HepG2 (cell line): ENCODE measurements around the gene RPL26. TPM values are rescaled to one million over a fixed set of nuclear protein-coding genes. Genes with fewer than 3 reads are reported as not detected.

Experiments used
- ATAC-seq: fragments of 200-7000 bp; cut with Tn5 transposase; 3 replicates; pipeline ENCODE4 v1.9.1; 2020; ENCODE audit warnings: mild to moderate bottlenecking, moderate library complexity
- BruUV-seq: library from RNA; stranded (reverse); fragments of 400-500 nt; replicated peaks from 2 replicates; lab custom pipeline; 2021; lab: Mats Ljungman, UMichigan
- CTCF ChIA-PET: fragments of 300-600 bp; formaldehyde crosslinking; extraction: SDS; loops from one replicate; lab custom pipeline; 2021; ENCODE audit warnings: low total read pairs, inconsistent platforms, low intra/inter-chr PET ratio; lab: Yijun Ruan, JAX
- POLR2A ChIA-PET: fragments of 350-600 bp; sonication (Branson Sonifier 250); formaldehyde crosslinking; loops from one replicate; lab custom pipeline; 2020; ENCODE audit warnings: antibody characterized with exemption, inconsistent platforms; lab: Yijun Ruan, JAX
- DNase-seq: peaks from one replicate; pipeline ENCODE4 v3.0.0-alpha.2; 2015; ENCODE audit warnings: low spot score
- FAIRE-seq: peaks from 3 replicates; lab custom pipeline; 2011; peaks lifted over from hg19 to GRCh38; lab: Jason Lieb, UNC
- H2AFZ ChIP-seq: one replicate; pipeline ENCODE4 v1.6.1; 2011; ENCODE audit warnings: low read length, inconsistent platforms
- H3K27ac ChIP-seq: fragments of 300-600 bp; 3 replicates; pipeline ENCODE4 v1.8.0; 2011; ENCODE audit warnings: mixed run types, mild to moderate bottlenecking, mixed read lengths, low read length, inconsistent platforms; ENCODE audit not compliant: insufficient read depth; ENCODE audit errors: extremely low read length
- H3K27me3 ChIP-seq, 2 experiments: fragments of 200-600 bp in 1 of 2; 2 replicates in 1 of 2; 3 replicates in 1 of 2; pipeline versions ENCODE4 v1.6.0 to v1.8.0; 2011; ENCODE audit warnings: low read length in 2 of 2, mild to moderate bottlenecking in 2 of 2, moderate library complexity in 2 of 2, inconsistent platforms in 1 of 2; ENCODE audit not compliant: insufficient read depth in 2 of 2, control insufficient read depth in 1 of 2
- H3K36me3 ChIP-seq, 2 experiments: fragments of 200-600 bp in 1 of 2; replicated peaks in 1 of 2; 2 replicates in 1 of 2; 3 replicates in 1 of 2; pipeline versions ENCODE4 v1.5.1 to v1.8.0; 2011; ENCODE audit warnings: low read length in 2 of 2, inconsistent platforms in 1 of 2; ENCODE audit not compliant: insufficient read depth in 2 of 2, control insufficient read depth in 1 of 2
- H3K4me1 ChIP-seq: 2 replicates; pipeline ENCODE4 v1.5.1; 2012; ENCODE audit warnings: low read length, inconsistent platforms; ENCODE audit not compliant: insufficient read depth
- H3K4me2 ChIP-seq: 2 replicates; pipeline ENCODE4 v1.6.0; 2011; ENCODE audit warnings: low read depth, low read length, inconsistent platforms
- H3K4me3 ChIP-seq, 3 experiments: fragments of 200-600 bp in 1 of 3; sonication (generic), shearing (Covaris generic) in 1 of 3; replicated peaks in 1 of 3; 2 replicates each; pipeline ENCODE4 v1.5.1; 2011 to 2016; ENCODE audit warnings: low read length in 3 of 3, inconsistent platforms in 2 of 3, low read depth in 2 of 3, mild to moderate bottlenecking in 2 of 3, control low read depth in 1 of 3, mixed read lengths in 1 of 3; ENCODE audit not compliant: insufficient read depth in 1 of 3
- H3K79me2 ChIP-seq: one replicate; pipeline ENCODE4 v1.6.1; 2011; ENCODE audit warnings: low read length, inconsistent platforms; ENCODE audit not compliant: insufficient read depth
- H3K9ac ChIP-seq: 2 replicates; pipeline ENCODE4 v1.6.0; 2011; ENCODE audit warnings: mild to moderate bottlenecking, low read depth, low read length, inconsistent platforms; ENCODE audit not compliant: insufficient read depth
- H3K9me3 ChIP-seq: 2 replicates; pipeline ENCODE4 v1.5.1; 2012; ENCODE audit warnings: mild to moderate bottlenecking, low read length
- H4K20me1 ChIP-seq: 2 replicates; pipeline ENCODE4 v1.6.0; 2011; ENCODE audit warnings: inconsistent platforms, mild to moderate bottlenecking, low read length, moderate library complexity; ENCODE audit not compliant: insufficient read depth
- DNMT3B ChIP-seq: conservative IDR thresholded peaks from 2 replicates; pipeline ENCODE4 v1.6.1; 2016; ENCODE audit warnings: missing biosample characterization, control low read depth
- ESRRA ChIP-seq: sonication (generic); formaldehyde crosslinking; IDR thresholded peaks from 2 replicates; pipeline ENCODE4 v1.5.1; 2020; ENCODE audit warnings: mild to moderate bottlenecking, low read depth, missing genetic modification reagents
- FOXA1 ChIP-seq, 2 experiments: fragments of 450-650 bp in 1 of 2; sonication (generic) in 1 of 2; formaldehyde crosslinking in 1 of 2; IDR thresholded peaks; 2 replicates each; pipeline versions ENCODE4 v1.4.0 to v1.6.1; 2016 to 2020; ENCODE audit warnings: missing genetic modification reagents in 1 of 2
- GLI4 ChIP-seq: sonication (generic); formaldehyde crosslinking; IDR thresholded peaks from 2 replicates; pipeline ENCODE4 v1.5.1; 2020; ENCODE audit warnings: missing genetic modification reagents, mild to moderate bottlenecking, moderate library complexity, borderline replicate concordance
- MAFK ChIP-seq, 2 experiments: IDR thresholded peaks in 1 of 2; conservative IDR thresholded peaks in 1 of 2; 2 replicates each; pipeline ENCODE4 v1.6.1; 2011; ENCODE audit warnings: improper control_type of control experiment in 2 of 2, low read length in 2 of 2
- MTF2 ChIP-seq: sonication (generic); formaldehyde crosslinking; IDR thresholded peaks from 2 replicates; pipeline ENCODE4 v1.5.0; 2020; ENCODE audit warnings: missing genetic modification reagents, borderline replicate concordance
- PCBP2 ChIP-seq: fragments of 200-400 bp; formaldehyde crosslinking; optimal IDR thresholded peaks from 2 replicates; pipeline ENCODE3; 2018; ENCODE audit warnings: low read length, low read depth; ENCODE audit not compliant: poor library complexity, severe bottlenecking
- PPARG ChIP-seq: conservative IDR thresholded peaks from 2 replicates; pipeline ENCODE4 v1.6.1; 2016; ENCODE audit warnings: missing biosample characterization, missing genetic modification reagents
- RBM22 ChIP-seq: fragments of 200-400 bp; formaldehyde crosslinking; optimal IDR thresholded peaks from 2 replicates; pipeline ENCODE3; 2017; ENCODE audit warnings: mild to moderate bottlenecking, low read length, moderate library complexity
- RNF2 ChIP-seq: fragments of 450-650 bp; conservative IDR thresholded peaks from 2 replicates; pipeline ENCODE4 v1.6.1; 2016; ENCODE audit warnings: low read depth
- SP2 ChIP-seq: sonication (generic); formaldehyde crosslinking; IDR thresholded peaks from 2 replicates; pipeline ENCODE4 v1.5.1; 2020; ENCODE audit warnings: mild to moderate bottlenecking, missing genetic modification reagents
- ZBTB1 ChIP-seq: sonication (generic); formaldehyde crosslinking; IDR thresholded peaks from 2 replicates; pipeline ENCODE4 v1.4.0; 2020; ENCODE audit warnings: missing genetic modification reagents, borderline replicate concordance
- ZFAT ChIP-seq: sonication (generic); formaldehyde crosslinking; conservative IDR thresholded peaks from 2 replicates; pipeline ENCODE4 v1.8.1; 2023; ENCODE audit warnings: missing genetic modification reagents, inconsistent platforms
- ZNF101 ChIP-seq: sonication (generic); formaldehyde crosslinking; IDR thresholded peaks from 2 replicates; pipeline ENCODE4 v1.4.0; 2020; ENCODE audit warnings: mild to moderate bottlenecking, low read depth, missing genetic modification reagents, borderline replicate concordance
- ZNF180 ChIP-seq: sonication (generic); formaldehyde crosslinking; IDR thresholded peaks from 2 replicates; pipeline ENCODE4 v1.4.0; 2020; ENCODE audit warnings: low read depth, missing genetic modification reagents, borderline replicate concordance
- ZNF282 ChIP-seq: fragments of 450-650 bp; IDR thresholded peaks from 2 replicates; pipeline ENCODE4 v1.6.1; 2018; ENCODE audit not compliant: partially characterized antibody
- ZNF326 ChIP-seq: sonication (generic); formaldehyde crosslinking; IDR thresholded peaks from 2 replicates; pipeline ENCODE4 v1.4.0; 2020; ENCODE audit warnings: missing genetic modification reagents, borderline replicate concordance
- ZNF546 ChIP-seq: sonication (generic); formaldehyde crosslinking; conservative IDR thresholded peaks from 2 replicates; pipeline ENCODE4 v1.8.1; 2023; ENCODE audit warnings: mild to moderate bottlenecking, missing genetic modification reagents
- WGBS: methylation state at CpG from one replicate; pipeline ENCODE4 v1.1.6; 2017; ENCODE audit warnings: low lambda C conversion rate; 5-methylcytosine and 5-hydroxymethylcytosine counted together
- in situ Hi-C: cut with HindIII; loops from 2 replicates; pipeline ENCODE4 v1.10.0; 2017; ENCODE audit warnings: low pct_unique_long_range_greater_than_20kb; ENCODE audit not compliant: extremely low pct_ligation_motif_present
- intact Hi-C: fragments of 100-400 bp; cut with micrococcal nuclease; formaldehyde crosslinking; loops from one replicate; pipeline ENCODE4 v1.10.0; 2022; ENCODE audit not compliant: unreplicated experiment
- polyA plus RNA-seq, 8 experiments: library from polyadenylated mRNA; depleted of rRNA in 3 of 8; stranded (reverse) in 7 of 8; unstranded in 1 of 8; fragments of >200 nt; fragmentation: Illumina TruSeq in 4 of 8; extraction: Trizol in 4 of 8; gene quantifications; 2 replicates each; pipeline versions ENCODE4 v1.2.1 to v1.2.3, GENCODE V29; 2011 to 2016; ENCODE audit warnings: low read depth in 4 of 8, missing spikeins in 1 of 8, mixed read lengths in 1 of 8; ENCODE audit not compliant: insufficient read depth in 1 of 8
- total RNA-seq, 5 experiments: library from RNA; depleted of rRNA; stranded (reverse); fragments of >200 nt; fragmentation: Illumina TruSeq; extraction: Trizol; gene quantifications; 2 replicates each; pipeline ENCODE4 v1.2.3, GENCODE V29; 2016; ENCODE audit warnings: low read depth in 1 of 5
- TF ChIP-seq, protein P1 (sequence below): sonication (generic); formaldehyde crosslinking; IDR thresholded peaks from 2 replicates; pipeline ENCODE4 v1.9.0; 2021; ENCODE audit warnings: missing genetic modification reagents, mild to moderate bottlenecking, borderline replicate concordance

Gene RPL26
- total and polyA plus RNA-seq, 2 of the 13 experiments (the other 11 are each of a cell fraction or from before 2014, with no cell fraction given), result 2,817 to 3,529 TPM

DNA sequence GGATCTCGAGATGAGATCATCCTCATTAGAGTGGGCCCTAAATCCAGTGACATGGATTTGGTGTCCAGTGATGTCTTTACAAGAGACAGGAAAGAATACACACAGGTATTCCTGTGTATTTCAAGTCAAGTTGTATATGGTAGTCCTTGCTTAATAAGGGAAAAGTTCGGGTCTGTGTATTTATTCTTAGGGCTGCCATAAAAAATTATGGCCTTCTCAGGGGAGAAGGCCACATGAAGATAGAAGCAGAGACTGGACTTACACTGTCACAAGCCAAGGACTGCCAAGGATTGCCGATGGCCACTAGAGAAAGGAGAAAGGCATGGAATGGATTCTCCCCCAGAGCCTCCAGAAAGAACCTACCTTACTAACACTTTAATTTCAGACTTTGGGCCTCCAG is 14.8 kb downstream of the RPL26 start:
- H3K27ac ChIP-seq, result no peak overlapping the region
- no TSS peak for BruUV-seq
- in situ Hi-C loops, result no loop called here

More for the DNA sequence above, 14.8 kb downstream of the RPL26 start:
- Histone ChIP-seq H2AFZ (no peak overlapping the region), H3K9ac (no peak overlapping the region), H3K79me2 (no peaks in the 10 kb centered on the region), H3K36me3 (peaks cover 2 to 9% of the 10 kb centered on the region in 2 experiments; a peak in 3 of 5 replicates), H3K4me1 (no peaks in the 10 kb centered on the region), H3K4me2 (no peak overlapping the region), H3K27me3 (no peaks in the 10 kb centered on the region), H3K4me3 (no peak overlapping the region), H3K9me3 (no peaks in the 10 kb centered on the region), H4K20me1 (no peaks in the 10 kb centered on the region)
- ChIA-PET CTCF (no interaction called here), POLR2A (no interaction called here)
- intact Hi-C loops, result no loop called here
- DNase-seq (no peak), FAIRE-seq (no peak), ATAC-seq (no peak)
- 73% methylated on average over 3 of the region's 3 CpGs for WGBS
- no peak for TF ChIP-seq ZNF282
- TF ChIP-seq PPARG (CRISPR knock-in tag), result no peak
- no peak for TF ChIP-seq DNMT3B (CRISPR knock-in tag)
- TF ChIP-seq, protein P1, sequence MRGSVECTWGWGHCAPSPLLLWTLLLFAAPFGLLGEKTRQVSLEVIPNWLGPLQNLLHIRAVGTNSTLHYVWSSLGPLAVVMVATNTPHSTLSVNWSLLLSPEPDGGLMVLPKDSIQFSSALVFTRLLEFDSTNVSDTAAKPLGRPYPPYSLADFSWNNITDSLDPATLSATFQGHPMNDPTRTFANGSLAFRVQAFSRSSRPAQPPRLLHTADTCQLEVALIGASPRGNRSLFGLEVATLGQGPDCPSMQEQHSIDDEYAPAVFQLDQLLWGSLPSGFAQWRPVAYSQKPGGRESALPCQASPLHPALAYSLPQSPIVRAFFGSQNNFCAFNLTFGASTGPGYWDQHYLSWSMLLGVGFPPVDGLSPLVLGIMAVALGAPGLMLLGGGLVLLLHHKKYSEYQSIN (CRISPR knock-in tag), result no peak
- no peak for TF ChIP-seq RBM22
- no peak for TF ChIP-seq ZNF326 (CRISPR knock-in tag)
- no peak for TF ChIP-seq ZNF546 (CRISPR knock-in tag)
- TF ChIP-seq SP2 (CRISPR knock-in tag), result no peak
- no peak for TF ChIP-seq ZBTB1
- no peak for TF ChIP-seq MTF2 (CRISPR knock-in tag)
- TF ChIP-seq ZFAT, result no peak
- no peak for TF ChIP-seq ESRRA (CRISPR knock-in tag)
- no peak for TF ChIP-seq FOXA1 (IDR thresholded peaks at IDR 0.05)
- TF ChIP-seq FOXA1 (CRISPR knock-in tag; IDR thresholded peaks at IDR 0.05), result no peak
- no peak for TF ChIP-seq PCBP2
- no peak for TF ChIP-seq GLI4
- no peak for TF ChIP-seq ZNF180 (CRISPR knock-in tag)
- TF ChIP-seq RNF2, result no peak
- no peak for TF ChIP-seq ZNF101 (CRISPR knock-in tag)
- TF ChIP-seq MAFK (conservative IDR thresholded peaks at IDR 0.05 in 1 of 2, IDR thresholded peaks at IDR 0.05 in 1 of 2; ENCODE audit: low read length in 2 of 2), result no peak
